Embryonic facial prominence (tissue), 1 donor: ENCODE results near the gene KLHL36.

ENCODE experiments used
- DNase-seq: peaks from one replicate; pipeline ENCODE4 v3.0.0-alpha.2; 2016; ENCODE audit errors: extremely low spot score

The KLHL36 gene

GRCh38 chr16:84643674-84644073, 4.6 kb upstream of the KLHL36 start:
- no peak for DNase-seq

DNA sequence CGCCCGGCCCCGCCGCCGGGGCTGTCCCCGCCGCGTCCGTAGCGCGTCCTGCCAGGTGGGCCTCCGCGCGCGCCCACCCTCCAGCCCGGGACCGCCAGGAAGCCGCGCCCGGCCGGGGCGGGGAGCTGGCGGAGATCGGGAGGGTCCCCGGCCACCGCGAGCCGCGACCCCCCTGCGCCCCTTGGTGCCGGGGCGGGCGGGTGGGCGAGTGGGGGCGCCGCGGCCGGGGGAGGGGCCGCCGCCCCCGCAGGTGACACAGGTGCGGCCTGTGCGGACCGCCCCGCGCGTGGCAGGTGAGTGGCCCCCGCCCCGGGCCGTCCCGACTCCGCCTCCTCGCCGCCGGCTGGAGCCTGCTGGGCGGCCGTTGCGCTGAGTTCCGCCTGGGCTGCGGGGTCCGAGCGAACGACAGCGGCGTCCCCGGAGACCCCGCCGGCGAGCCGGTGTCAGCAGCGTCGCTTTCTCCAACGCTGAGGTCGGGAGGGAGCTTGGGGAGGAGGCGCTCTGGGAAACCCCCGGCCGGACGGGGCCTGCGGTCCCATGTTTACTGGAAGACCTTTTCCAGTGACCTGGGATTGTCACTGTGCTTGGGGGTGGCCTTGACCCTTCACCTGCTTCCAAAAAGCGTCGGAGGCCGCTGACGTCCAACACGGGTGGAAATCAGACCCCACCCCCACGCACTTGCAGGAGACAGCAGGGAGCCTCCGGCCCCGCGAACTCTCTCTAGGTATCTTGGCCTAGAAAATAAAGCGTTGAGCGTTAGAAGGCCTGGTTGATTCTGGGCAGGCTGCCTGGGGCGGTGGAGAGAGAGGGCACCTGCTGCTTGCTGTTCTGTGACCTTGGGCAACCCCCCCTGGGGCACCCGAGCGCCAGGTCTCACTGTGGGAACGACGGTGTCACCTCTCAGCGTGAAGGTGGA, 542 bp downstream of the KLHL36 start:
- no peak for DNase-seq

- no peak for DNase-seq
Measured at GRCh38 chr16:84649511-84649861, 1.2 kb downstream of the KLHL36 start.

DNA sequence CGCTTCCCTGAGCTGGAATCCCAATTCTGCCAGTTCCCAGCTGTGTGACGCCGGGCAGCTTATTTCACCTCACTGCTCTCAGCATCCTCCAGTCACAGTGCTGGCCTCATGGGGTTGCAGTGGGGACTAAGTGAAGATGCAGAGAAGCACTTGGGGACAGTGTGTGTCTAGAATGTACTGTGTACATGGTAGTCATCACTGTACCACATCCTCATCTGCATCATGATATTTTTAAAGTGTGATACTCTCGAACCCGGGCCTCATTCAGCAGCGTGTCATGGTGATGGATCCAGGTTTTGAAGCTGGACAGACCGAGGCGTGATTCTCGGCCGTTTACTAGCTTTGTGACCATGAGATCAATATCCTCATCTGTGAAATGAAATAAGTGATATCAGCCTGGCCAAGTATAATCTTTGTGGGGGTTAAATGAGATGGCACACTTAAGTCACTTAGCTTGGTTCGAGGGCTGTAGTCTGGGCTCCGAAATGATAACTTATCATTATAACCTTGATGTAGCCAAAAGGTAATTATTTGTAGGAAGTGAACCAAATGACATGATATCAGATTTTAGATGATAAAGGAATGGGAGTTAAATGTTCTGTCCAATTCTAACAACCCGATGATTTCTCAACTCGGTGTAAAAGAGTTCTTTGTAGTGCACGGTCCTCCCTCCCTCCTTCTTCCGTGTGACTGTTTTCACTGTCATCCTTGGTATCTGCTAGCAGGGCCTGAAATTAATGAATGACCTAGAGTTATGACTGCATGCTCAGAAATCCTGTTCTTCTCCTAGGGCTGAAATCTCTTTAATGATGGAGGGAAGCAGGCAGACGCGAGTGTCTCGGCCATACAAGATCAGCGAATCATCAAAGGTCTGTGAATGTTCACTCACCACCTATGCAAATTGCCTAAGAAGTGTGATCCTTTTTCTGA, 2.0 kb downstream of the KLHL36 start:
- DNase-seq: no peak

DNA sequence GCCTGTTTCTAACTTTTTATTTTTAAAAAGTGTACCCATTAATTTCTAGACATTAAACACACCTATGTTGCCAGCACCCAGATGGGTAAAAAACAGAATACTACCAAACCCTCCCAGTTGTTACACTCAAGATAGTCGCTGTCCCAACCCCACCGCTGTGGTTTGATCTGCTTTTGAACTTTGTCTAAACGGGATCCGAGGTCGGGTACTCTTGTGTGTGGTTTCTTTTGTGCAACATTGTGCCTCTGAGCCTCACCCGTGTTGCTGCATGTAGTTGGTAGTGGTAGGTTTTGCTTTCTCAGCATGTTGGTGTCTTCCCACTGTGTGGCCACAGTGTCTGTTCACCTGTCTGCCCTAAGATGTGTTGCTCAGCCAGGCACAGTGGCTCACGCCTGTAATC, 4.3 kb downstream of the KLHL36 start:
- no peak for DNase-seq

- DNase-seq: no peak
Measured at GRCh38 chr16:84654238-84654637, 5.9 kb downstream of the KLHL36 start.

GRCh38 chr16:84654998-84655397, 6.7 kb downstream of the KLHL36 start:
- DNase-seq: no peak

DNA sequence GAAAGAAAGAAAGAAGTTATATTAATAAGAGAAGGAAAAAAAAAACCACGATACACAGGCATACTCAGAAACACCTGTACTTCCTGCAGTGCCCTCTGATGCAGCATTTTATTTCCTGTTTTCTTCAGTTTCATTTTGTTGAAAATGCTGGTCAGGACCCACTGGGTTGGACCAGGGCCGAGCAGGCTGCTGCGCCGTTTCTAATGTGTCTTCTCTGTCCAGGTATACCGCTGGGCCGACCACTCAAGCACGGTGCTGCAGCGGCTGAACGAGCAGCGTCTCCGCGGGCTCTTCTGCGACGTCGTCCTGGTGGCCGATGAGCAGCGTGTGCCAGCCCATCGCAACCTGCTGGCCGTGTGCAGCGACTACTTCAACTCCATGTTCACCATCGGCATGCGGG, 8.3 kb downstream of the KLHL36 start:
- no peak for DNase-seq

DNA sequence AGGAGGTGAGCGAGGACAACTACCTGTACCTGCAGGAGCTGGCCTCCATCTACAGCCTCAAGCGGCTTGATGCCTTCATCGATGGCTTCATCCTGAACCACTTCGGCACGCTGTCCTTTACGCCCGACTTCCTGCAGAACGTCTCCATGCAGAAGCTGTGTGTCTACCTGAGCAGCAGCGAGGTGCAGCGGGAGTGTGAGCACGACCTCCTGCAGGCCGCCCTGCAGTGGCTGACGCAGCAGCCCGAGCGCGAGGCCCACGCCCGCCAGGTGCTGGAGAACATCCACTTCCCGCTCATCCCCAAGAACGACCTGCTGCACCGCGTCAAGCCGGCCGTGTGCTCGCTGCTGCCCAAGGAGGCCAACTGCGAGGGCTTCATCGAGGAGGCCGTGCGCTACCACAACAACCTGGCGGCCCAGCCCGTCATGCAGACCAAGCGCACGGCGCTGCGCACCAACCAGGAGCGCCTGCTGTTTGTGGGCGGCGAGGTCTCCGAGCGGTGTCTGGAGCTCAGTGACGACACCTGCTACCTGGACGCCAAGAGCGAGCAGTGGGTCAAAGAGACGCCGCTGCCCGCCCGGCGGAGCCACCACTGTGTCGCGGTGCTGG, 9.0 kb downstream of the KLHL36 start:
- no peak for DNase-seq

DNA sequence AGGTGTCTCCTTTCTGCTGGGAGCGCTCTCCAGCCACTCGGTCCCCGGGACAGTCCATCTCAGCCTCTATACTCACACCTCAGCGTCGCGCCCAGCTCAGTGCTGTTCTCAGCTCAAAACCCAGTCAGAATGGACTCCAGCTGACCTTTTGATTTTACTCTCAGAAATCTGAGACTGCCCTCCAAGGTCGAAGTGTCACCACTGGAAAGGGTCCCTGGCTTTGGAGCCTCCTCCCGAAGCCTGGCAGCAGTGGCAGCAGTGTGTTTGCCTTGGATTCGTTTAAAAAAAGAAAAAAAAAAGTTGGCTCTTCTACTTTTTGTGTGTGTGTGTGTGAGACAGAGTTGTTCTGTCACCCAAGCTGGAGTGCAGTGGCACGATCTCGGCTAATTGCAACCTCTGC, 10.4 kb downstream of the KLHL36 start:
- no peak for DNase-seq

DNA sequence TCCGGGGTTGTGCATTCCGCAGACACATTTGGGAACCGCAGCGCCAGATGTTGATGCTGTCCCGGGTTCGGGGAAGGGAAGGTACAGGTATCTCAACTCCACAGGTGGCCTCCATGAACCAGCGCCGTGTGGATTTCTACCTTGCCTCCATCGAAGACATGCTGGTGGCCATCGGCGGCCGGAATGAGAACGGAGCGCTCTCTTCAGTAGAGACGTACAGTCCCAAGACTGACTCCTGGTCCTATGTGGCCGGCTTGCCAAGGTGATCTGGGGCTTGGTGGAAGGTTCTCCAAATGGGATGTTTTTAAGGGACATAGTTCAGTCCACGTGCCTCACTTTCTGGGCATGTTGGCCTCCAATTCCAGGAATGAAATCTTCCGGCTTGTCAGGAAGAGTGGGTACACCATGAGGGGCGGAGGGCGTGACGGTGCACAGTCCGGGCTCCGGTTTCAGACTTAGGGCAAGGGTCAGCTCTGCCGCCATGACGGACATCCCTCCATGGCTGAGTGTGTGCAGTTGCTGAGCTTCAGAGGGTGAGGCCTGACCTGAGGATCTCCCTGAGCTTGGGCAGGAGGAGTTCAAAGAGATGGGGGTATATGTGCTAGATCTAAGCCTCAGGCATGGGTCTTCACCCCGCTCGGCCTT, 11.5 kb downstream of the KLHL36 start:
- DNase-seq: no peak

DNA sequence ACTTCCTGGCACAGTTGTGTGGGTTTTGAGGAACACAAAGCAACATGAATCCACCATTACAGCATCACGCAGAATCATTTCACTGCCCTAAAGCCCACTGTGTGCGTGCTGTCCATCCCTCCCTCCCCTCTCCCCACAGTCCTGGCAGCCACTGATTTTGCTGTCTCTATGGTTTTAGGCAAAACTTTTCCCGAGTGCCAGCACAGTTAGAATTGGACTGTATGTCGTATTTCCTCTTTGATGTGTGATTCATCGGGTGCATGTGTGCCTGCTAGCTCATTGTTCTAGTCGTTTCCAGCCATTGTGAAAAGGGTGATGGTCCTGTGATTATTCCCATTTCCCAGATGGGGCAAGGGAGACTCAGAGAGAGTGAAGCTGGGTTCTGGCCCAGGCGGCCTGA, 12.7 kb downstream of the KLHL36 start:
- DNase-seq: no peak

- no peak for DNase-seq
Measured at GRCh38 chr16:84661418-84662060, 13.2 kb downstream of the KLHL36 start.

GRCh38 chr16:84662471-84662870, 14.2 kb downstream of the KLHL36 start:
- DNase-seq: no peak

DNA sequence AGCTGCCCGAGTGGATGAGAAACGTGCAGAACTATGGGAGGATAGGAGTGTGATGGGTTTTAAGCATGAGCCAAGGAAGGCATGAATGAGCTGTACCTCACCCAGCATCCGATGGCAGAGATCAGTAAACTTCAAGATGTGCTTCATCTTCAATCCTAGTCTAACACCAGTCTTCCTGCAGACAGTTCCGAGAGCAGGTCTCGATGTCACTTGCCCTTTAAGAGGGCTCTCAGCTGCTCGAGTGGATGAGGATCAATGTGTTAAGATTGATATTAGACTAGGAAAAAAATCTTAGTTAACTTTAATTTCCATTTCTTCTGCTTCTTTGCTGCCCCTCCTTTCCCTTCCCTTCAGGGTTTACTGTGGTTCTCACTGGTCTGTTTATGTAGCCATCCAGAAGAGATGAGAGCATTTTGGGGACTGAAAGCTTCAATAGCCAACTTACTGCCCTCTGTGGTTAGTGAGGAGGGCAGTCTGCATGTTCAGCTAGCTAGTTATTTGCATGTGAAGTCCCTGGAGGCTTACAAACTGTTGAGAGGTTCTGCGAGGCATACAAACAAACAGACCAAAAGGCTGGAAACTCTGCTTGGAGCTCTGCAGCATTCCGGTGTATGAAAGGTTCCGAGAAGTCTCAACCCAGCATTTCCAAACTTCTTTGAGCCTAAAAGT, 15.3 kb downstream of the KLHL36 start:
- no peak for DNase-seq

DNA sequence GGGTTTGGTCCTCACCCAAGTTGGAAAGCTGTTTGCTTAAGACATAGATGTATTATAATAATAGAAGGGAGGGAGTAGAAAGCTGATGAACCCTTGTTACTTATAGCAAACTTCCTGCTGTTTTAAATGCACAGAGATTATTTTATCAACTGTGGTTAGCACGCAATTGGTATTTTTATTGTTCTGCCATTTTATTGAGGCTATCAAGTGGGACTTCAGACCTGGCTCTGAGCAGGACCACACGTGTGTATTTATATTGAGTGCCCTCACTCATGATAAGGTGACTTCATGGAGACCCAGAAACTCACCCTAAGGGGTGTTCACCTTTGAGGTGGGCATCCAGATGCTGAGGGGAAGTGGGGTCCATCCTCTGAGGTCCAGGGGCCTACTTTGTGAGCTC, 17.0 kb downstream of the KLHL36 start:
- no peak for DNase-seq

DNA sequence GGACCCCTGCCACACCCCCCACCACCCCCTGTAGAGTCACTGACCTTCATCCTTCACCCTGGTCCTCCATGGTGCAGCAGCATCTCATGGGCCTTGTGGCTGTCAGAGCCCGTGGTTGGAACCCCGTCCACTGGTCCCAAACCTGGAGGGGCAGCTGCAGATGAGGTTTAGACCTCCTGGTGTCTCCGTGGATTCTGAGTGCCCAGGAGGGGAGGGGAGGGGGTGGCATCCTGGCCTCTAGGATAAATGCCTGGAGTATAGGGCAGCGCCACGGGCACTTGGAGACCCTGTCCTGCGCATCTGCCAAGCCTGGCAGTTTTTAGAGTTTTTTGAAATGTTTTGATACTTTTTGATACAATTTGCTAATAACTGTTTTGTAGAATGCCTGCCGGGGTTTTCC, 17.5 kb downstream of the KLHL36 start:
- DNase-seq: no peak

DNA sequence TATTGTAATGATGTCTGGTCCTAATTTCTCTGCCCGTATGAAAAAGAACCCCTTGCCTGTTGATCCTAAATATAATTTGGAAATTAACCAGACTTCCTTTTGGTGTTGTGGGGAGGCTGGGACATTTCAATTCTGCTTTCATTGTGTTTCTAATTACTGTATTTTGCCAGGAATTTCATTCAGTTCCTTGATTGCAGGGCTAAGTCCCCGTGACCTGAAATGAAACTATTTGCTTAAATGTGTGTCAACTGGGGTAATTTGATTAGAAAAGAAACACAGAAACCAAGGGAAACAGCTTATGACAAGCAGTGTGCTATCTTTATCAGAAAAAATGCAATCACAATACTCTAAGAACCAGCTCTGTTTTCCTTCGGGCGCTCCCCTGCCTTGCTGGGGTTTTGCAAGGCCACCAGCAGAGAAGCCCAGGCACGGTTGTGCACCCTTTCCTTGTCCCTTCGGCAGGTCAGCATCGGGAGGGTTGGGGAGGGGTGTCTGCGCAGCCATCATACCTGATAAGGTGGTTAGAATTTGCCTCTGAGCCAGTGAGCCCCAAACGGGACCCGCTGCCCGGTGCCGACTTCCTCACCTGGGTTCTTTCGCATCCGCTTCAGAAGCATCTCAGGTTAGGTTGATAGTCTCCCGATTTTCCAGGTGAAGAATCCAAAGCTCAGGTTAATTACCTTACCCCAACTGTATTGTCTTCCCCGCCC, 19.4 kb downstream of the KLHL36 start:
- no peak for DNase-seq

DNA sequence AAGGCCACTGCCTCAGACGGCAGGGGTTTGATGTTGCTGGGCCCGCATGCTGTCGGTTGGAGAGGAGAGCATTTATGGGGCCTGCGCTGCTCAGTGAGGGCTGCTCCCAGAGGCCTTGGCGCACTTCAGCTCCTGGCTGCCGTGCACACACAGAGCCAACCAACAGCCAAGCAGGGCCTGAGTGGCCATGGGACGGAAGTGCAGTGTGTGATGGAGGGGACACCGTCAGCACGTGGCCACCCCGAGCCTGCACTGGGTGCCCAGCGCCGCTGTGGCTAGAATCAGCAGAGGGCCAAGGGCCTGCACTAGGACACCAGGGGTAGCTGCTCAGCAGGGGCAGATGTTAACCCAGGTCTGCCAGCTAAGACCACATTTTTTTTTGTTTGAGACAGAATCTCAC, 21.8 kb downstream of the KLHL36 start:
- DNase-seq: no peak
